Ramos (cell line): ENCODE measurements around the gene PDE4D.
"Not testable (repeated sequence)": the region's sequence is repeated elsewhere in the genome, so short reads cannot be mapped to it uniquely, and the experiment has no call there.

Experiments
- in situ Hi-C: fragments of 300-500 bp; cut with MboI; formaldehyde crosslinking; loops from one replicate; pipeline ENCODE4 v1.14.3; 2022; ENCODE audit warnings: low sequenced_read_pairs; ENCODE audit not compliant: unreplicated experiment

Gene PDE4D

GRCh38 chr5:59001154-59001553 lies 892.4 kb downstream of the PDE4D start:
- in situ Hi-C loops = no loop called here

DNA sequence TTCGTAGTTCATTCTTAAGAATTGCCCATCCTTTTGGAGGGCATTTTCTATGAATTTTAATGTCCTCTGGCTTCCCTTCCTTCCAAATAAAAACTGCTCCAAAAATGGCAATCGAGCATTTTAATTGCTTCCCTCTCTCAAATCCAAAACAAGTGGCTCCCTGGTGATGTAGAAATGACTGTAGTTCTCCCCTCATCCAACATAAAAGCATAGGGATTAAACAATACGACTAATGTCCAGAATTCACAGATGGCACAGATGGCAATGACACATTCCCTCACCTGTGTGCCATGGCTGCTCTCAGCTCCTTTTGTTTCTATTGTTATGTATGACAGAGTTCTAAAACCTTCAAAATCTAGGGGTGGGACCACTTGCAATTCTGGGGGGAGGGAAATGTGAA lies 893.3 kb downstream of the PDE4D start:
- in situ Hi-C loops = no loop called here

- in situ Hi-C loops = no loop called here
Measured at GRCh38 chr5:58999804-59000203, 893.7 kb downstream of the PDE4D start.

- in situ Hi-C loops = no loop called here
Measured at GRCh38 chr5:58998544-58998943, 895.0 kb downstream of the PDE4D start.

DNA sequence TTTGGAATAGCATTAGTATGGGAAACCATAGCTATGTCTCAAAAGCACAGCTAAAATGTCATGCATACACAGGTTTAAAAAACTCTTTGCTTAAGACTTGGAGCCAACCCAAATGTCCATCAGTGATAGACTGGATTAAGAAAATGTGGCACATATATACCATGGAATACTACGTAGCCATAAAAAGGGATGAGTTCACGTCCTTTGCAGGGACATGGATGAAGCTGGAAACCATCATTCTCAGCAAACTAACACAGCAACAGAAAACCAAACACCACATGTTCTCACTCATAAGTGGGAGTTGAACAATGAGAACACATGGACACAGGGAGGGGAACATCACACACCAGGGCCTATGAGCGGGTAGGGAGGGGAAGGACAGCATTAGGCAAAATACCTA lies 897.7 kb downstream of the PDE4D start:
- in situ Hi-C loops = not testable (repeated sequence)

DNA sequence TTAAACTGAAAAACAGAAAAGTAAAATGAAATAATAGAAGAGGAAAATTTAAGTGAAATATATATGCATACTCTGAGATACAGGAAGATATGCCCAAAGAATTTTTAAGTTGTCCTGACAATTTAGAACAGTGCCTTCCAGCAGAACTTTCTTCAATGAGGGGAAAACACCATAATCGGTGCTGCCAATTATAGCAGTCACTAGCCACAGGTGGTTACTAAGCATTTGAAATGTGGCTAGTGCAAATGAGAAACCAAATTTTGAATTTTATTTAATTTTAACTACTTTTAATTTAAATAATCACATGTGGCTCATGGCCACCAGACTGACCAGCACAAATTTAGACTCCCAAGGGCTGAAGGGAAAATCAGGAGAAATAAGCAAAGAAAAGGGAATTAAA lies 900.1 kb downstream of the PDE4D start:
- in situ Hi-C loops = no loop called here

DNA sequence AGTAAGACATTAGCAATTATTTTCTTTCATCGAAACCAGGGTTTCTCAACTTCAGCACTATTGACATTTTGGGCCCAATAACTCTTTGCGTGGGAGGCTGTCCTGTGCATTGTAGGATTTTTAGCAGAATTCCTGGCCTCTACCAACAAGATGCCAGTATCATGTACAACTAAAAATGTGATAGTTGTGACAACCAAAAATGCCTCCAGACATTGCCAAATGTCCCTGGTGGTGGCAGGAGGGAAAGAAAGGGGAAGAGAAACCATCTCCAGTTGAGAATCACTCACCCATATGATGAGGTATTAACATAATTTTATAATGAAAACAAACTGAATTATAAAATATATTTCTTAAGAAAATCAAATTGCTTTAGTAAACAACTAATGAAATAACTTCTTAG lies 904.6 kb downstream of the PDE4D start:
- in situ Hi-C loops = no loop called here

GRCh38 chr5:58987193-58987592 lies 906.3 kb downstream of the PDE4D start:
- in situ Hi-C loops = no loop called here

GRCh38 chr5:58986281-58986680 lies 907.2 kb downstream of the PDE4D start:
- in situ Hi-C loops = no loop called here

DNA sequence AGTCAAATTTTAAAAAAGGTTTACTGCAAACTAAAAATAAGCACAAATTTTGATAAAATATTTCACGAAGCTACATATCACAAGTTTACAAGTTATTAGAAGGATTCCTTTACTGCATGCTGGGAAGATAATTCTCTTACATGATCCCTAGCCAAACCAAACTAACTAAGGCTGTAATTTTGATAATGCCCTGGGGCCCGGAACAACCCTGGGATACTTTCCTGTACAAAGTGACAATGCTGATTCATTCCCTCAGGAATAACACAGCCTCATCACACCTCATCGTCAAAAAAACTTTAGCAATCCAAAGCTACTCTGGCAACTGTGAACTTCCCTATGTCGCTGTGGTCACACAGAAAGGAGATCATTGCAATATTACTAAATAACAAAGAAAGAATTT lies 907.8 kb downstream of the PDE4D start:
- in situ Hi-C loops = no loop called here

DNA sequence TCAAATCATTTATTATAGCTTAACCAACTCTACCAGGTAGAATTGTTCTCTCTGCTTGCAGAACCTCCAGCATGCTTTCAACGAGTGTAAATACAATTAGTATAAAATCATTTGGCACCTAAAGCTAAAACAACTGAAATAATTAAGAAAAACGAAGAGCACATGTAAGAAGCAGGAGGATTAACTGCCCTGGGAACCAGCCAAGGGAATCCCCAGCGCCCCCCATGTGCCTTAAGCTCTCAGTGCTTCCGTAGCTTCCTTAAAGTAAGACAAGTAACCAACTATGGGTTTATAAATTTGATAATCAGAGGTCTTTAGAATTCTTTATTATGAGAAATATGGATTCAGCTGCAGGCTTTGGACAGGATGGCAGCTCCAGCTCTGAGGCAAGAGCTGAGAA lies 908.2 kb downstream of the PDE4D start:
- in situ Hi-C loops = no loop called here

DNA sequence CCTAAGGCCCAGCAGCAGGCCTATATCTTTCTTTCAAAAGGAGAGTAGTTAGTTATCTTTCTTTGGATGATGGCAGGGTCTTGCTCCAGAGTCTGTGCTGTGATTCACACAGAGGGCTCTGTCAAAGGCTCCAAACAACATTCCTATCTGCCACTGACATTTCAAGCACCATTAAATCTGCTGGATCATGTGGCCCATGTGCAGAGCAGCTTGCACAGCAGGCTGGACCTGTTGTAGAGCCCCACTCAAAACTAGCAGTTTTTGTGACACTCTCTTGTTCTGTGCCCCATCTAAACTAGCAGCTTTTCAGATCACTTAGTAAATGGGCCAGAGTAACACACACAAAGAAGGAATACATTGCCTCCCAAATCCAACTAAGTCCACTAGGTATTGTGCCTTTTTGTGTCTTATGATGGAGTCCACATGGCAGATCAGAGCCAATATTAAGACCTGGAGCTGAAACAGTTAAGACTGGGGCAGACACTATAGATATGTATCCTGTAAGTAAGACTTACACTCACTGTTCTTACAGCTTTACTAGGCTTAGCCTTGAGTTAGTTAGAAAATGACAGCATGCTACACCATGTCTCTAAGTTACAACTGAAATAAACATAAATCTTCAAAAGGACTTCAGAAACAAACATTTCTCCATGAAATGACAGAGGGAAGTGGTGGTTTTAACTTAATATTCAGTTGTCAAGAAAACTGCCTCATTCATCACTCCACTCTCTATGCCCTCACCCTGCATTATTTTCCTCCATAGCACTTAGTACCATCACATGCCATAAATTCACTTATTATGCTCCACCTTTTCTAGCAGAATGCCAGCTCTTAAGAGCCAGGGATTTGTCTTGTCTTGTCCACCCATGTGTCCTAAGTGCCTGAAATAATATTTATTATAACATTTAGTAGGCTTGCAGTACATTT lies 909.7 kb downstream of the PDE4D start:
- in situ Hi-C loops = no loop called here

DNA sequence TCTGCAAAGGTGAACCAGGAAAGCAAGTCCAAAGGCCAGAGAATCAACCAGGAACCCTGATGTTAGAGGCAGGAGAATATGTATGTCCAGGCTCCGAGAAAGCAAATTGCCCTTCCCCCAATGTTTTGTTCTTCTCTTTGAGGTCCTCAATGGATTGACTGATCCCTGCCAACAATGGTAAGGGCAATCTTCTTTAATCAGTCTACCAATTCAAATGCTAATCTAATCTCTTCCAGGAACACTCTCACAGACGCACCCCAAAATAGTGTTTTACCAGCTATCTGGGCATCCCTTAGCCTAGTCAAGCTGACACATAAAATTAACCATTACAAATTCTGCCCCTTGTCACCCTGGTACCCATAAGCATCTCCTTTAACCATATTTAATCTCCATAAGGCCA lies 912.6 kb downstream of the PDE4D start:
- in situ Hi-C loops = no loop called here

DNA sequence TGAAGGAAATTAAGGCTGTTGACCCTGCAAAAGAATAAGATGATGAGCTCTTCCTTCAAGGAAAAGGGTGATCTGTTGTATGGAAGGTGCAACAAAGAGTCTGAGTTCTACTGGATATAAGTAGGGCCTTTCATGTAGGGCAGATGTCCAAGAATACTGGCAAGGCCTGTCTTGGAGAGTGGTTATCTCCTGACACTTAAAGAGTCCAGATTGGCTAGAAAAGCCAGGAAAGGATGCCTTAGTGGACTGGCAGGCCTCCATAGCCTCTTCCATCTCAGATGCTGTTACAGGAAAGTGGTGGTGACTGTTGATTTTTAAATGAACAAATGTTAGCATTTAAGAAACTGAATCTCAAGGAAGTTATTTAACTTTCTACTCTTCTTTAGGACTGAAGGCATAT lies 914.4 kb downstream of the PDE4D start:
- in situ Hi-C loops = no loop called here

- in situ Hi-C loops = no loop called here
Measured at GRCh38 chr5:58974601-58975000, 918.9 kb downstream of the PDE4D start.

GRCh38 chr5:58974083-58974482 lies 919.4 kb downstream of the PDE4D start:
- in situ Hi-C loops = no loop called here

DNA sequence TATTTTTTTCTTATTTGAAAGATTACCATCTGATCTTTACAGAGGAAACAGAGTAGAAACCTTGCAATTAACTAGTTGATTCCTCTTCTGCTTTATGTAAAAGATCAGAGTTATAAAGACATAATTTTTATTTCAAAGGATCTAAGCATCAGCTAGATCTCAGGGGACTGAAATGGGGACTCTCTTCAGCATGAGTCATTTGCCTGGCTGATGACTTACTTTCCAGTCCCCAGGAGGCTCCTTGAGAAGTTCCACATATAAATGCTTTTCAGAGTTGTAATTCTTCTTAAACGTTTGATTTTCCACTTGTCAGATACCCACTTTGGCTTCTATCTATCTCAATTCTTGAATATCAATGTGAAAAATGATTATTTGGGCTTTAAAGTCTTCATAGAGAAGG lies 921.2 kb downstream of the PDE4D start:
- in situ Hi-C loops = no loop called here

- in situ Hi-C loops = no loop called here
Measured at GRCh38 chr5:58970766-58971165, 922.8 kb downstream of the PDE4D start.

- in situ Hi-C loops = no loop called here
Measured at GRCh38 chr5:58969795-58970194, 923.7 kb downstream of the PDE4D start.

DNA sequence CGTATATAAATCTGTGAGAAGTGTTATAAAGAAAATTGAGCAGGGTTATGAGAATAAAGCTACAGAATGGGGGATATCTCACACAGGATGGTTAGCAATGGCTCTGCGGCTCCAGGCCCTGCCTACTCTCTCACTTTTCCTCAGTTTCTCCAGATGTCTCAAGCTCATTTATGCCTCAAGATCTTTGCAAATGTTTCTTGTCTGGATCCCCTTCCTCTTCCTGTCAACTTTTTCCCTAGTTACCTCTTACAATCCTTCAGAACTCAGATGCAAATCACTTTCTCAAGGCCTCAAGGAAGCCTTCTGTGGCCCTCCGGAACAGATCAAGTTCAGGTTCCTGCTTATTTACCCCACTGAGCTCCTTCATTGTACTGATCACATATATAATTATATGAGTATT lies 924.3 kb downstream of the PDE4D start:
- in situ Hi-C loops = no loop called here

DNA sequence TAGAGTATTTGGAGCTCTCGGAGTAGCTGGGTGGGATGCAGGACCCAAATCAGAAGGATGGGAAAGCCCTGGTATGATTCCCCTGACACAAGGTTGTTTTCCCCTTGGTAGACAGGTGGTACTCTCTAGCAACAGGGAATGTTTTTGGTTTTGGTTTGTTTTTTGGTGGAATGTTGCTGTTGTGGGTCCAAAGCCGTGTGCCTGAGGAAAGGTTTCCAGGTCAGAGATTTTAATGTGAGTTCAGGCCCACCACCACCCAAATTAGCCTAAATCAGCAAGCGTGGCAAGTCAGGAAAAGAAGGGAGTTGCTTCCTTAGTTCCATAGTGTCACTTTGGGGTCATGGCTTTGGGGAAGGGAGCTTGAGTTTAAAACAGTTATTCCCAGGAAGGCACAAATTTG lies 925.2 kb downstream of the PDE4D start:
- in situ Hi-C loops = no loop called here

DNA sequence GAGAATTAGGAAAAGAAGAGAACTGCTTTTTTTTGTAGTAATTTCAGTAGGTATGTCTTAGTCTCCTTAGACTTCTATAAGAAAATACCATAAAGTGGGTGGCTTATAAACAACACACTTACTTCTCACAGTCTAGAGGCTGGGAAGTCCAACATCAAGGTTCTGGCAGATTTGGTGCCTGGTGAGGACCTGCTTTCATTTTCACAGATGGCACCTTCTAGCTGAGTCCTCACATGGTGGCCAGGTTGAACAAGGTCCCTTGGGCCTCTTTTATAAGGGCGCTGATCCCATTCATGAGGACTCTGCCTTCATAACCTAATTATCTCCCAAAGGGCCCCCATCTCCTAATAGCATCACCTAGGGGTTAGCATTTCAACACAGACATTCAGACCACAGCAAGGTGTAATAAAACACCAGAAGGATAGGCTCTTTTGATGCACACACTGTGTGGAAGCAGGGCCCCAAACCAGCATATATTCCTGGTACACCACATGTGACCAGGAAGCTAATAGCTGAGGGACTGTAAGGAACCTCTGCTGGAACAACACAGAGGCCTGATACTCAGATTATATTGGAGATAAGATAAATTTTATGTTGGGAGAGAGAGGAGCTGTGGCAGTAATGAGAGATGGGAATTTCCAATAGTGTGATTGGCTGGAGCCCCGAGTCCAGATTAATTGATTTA lies 925.8 kb downstream of the PDE4D start:
- in situ Hi-C loops = no loop called here
